Measurements from ENCODE around the gene RASD1.
"Not testable (repeated sequence)": the region's sequence is repeated elsewhere in the genome, so short reads cannot be mapped to it uniquely, and the experiment has no call there.

Gene RASD1

GRCh38 chr17:17495536-17496188 is 533 bp downstream of the RASD1 start:
- FAIRE-seq, result no peak

GRCh38 chr17:17494870-17495535 is 1.2 kb downstream of the RASD1 start:
- no peak for FAIRE-seq

DNA sequence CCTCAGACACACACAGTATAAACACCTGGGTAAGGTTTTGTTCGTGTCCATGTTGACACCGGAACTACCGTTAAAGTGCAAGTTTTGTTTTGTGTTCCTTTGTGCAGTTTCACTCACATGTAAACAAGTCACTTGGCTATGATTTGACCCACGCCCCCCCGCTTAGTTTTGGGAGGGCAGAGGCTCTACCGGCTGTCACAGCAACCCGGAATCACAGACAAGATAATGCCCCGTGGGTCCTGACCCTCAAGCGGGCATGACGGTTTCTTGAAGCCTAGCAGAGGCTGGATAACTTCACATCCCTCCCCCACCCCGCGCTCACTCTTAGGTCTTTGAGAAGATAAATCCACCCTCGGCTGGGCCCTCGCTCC is 1.7 kb downstream of the RASD1 start:
- FAIRE-seq, result no peak

GRCh38 chr17:17493986-17494466 is 2.2 kb downstream of the RASD1 start:
- FAIRE-seq, result no peak

GRCh38 chr17:17493249-17493985 is 2.8 kb downstream of the RASD1 start:
- no peak for FAIRE-seq

- no peak for FAIRE-seq
Observed at GRCh38 chr17:17492571-17492970, 3.6 kb downstream of the RASD1 start.

GRCh38 chr17:17492085-17492484 is 4.1 kb downstream of the RASD1 start:
- no peak for FAIRE-seq

GRCh38 chr17:17491546-17491988 is 4.6 kb downstream of the RASD1 start:
- no peak for FAIRE-seq

GRCh38 chr17:17491031-17491471 is 5.1 kb downstream of the RASD1 start:
- no peak for FAIRE-seq

- no peak for FAIRE-seq
Observed at GRCh38 chr17:17487998-17488397, 8.2 kb downstream of the RASD1 start.

DNA sequence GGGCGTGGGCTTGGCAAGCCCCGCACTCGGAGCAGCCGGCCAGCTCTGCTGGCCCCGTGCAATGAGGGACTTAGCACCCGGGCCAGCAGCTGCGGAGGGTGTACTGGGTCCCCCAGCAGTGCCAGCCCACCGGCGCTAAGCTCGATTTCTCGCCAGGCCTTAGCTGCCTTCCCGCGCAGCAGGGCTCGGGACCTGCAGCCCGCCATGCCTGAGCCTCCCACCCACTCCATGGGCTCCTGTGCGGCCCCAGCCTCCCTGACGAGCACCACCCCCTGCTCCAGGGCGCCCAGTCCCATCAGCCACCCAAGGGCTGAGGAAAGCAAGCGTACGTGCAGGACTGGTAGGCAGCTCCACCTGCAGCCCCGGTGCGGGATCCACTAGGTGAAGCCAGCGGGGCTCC is 9.8 kb downstream of the RASD1 start:
- FAIRE-seq, result not testable (repeated sequence)

DNA sequence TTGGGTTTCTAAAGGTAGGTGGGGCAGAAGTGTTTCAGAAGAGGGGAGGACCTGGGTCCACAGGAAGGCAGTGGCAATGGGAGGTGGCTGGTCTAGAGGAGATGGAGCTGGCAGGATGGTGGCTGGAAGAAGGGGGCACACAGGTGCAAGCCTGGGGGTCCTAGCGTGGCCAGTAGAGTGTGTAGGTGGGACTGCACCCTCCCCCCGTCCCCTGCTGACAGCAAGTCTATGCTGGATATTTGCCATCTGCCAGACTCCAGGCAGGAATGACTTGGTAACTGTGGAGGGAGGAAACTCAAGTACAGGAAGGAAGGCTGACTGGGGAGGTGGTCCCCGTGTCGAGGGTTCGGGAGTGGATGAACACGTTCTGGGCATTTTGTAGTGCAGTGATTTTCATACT is 10.8 kb downstream of the RASD1 start:
- no peak for FAIRE-seq

DNA sequence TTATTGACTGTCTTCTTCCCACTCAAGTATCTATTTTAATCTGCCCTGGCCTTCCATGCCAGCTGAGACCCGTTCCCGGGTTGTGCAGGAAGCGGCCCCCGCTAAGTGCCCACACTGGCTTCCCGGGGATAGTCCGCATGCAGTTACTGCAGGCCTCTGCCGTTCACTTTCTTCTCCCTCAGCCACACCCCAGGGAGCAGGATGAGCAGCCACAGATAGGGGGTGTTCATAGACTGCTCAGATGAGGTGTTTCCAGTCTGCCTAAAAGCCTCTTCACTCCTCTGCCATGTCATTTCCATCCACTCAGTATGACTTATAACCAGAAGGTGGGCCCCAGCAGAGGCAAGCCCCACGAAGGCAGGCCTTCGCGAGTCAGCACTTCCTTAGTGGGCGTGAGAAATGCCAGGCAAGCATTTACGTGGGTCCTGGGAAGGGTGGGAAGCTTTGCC is 11.7 kb downstream of the RASD1 start:
- no peak for FAIRE-seq

DNA sequence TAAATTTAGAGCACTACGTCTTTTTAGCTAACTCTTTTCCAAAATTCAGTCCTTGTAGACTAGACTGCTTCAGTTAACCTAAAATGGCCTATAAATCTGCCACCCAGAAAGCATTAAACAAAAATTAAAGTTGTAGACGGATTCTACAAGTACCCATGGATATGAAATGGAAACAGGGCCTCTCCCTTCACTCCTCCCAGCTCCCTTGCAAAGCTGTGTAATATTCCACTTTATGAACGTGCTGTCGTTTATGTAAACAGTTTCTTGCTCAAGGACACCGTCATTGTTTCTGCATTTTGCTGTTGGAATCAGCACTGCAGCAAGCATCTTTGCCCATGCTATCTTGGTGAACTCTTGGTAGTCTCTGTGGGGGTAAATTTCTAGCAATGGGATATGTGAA is 14.3 kb downstream of the RASD1 start:
- FAIRE-seq, result no peak

DNA sequence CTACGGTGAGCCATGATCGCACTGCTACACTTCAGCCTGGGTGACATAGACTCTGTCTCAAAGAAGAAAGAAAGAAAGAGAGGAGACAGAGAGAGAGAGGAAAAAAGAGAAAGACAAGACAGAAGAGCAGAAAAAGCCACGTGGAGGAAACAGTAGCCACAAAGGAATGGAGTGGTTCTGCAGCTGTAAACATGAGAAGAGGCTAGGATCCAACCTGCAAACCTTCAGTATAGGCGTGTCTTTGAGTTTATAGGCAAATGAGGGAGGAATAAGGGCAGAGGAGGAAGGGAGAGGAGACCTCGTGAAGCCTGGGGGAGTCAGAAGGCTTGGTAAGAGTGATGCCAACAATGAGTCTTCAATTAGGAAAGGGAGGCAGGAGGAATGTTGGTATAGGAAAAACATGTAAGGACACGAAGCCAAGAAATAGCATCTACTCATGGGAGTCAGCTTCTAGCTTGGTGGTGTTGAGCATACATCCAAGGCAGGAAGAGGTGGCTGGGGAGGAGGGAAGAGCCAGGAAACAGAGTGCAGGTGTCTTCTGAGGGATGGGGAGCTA is 15.5 kb downstream of the RASD1 start:
- FAIRE-seq, result no peak

DNA sequence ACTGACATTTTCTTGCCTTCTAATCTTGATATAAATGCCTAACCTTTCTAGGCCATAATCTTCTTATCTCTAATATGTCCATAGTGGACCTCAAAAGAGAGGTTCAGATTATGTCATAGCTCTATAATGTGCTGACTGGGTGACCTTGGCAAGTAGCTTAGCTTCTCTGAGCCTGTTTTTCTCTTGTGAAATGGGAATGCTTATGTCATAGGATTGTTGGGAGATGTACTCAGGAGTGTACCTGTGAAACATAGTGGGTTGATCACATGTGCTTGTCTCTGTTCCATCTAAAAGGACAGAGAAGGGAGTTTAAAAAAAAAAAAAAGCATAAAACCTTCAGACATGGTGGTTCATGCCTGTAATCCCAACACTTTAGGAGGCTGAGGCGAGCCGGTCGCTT is 17.0 kb downstream of the RASD1 start:
- FAIRE-seq, result no peak

DNA sequence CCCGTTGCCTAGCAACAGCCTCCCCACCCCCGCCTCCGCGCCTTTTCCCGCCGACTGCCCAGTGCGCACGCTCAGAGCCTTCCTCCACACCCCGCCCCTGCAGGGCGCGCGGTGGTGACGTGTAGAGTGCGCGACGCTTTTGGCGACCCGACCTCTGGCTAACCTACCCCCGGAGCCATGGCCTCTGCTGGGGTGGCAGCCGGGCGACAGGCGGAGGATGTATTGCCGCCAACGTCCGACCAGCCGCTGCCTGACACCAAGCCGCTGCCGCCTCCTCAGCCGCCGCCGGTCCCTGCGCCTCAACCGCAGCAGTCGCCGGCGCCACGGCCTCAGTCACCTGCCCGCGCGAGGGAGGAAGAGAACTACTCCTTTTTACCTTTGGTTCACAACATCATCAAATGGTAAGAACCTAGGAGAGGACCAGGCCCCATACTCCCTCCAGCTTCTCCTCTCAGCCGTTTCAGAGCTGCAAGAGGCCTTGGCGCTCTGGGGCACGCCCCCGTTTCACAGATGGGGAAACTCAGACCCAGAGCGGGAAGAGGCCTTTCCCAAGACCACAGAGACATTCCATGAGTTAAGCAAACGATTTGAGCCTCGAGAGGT is 19.2 kb downstream of the RASD1 start, which contains the start of gene MED9:
MED9 (plus strand) TSS at position 136 of the 603 bp plus-strand sequence; CDS start at position 178, 42 bp downstream.
- no peak for FAIRE-seq

- no peak for FAIRE-seq
Observed at GRCh38 chr17:17474341-17474740, 21.9 kb downstream of the RASD1 start.

DNA sequence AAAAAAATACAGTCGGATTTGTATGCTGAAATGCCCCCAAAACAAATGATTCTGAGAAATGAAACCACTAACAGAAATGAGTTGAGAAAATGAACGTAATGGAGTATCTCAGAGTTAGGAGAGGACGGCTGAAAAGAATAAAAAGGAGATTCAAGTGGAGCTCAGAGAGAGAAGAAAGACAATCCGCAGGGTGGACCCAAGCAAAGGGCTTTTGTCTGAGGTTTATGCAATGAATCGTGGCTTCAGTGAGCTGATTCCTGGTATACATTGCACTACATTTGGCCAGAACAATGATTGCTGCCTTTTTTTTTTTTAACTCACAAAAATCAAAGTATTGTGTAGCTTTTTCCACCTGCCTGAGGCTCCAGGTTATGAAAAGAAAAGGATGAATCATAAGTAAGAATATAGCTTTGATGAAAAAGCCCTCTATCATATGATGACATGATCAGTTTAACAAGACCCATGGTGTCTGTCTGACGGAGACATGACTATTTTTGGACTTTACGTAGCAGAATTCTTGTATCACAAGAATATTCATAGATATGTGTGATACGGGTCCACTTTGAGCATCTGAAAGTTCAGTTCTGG is 23.8 kb downstream of the RASD1 start:
- no peak for FAIRE-seq

GRCh38 chr17:17469996-17470395 is 26.2 kb downstream of the RASD1 start:
- no peak for FAIRE-seq

GRCh38 chr17:17469358-17469757 is 26.8 kb downstream of the RASD1 start:
- FAIRE-seq, result no peak
